NB4 (cell line): ENCODE measurements around the gene GPAM.
"Not testable (repeated sequence)": the region's sequence is repeated elsewhere in the genome, so short reads cannot be mapped to it uniquely, and the experiment has no call there.

Experiments used
- CTCF ChIP-seq: IDR thresholded peaks from one replicate; pipeline ENCODE4 v1.5.1; 2012; ENCODE audit warnings: low read depth, low read length
- MYC ChIP-seq: IDR thresholded peaks from 2 replicates; pipeline ENCODE4 v1.6.1; 2011; ENCODE audit warnings: low read depth, low read length

- TF ChIP-seq CTCF, MYC: not testable (repeated sequence)
Observed at GRCh38 chr10:112200259-112200658, 16.7 kb upstream of the GPAM start.
